CD8-positive, alpha-beta memory T cell (primary cell): ENCODE data around the gene SREBF1. TPM values are rescaled to one million over a fixed set of nuclear protein-coding genes. Genes with fewer than 3 reads are reported as not detected.

Experiments
- CTCF ChIA-PET: fragments of 350-600 bp; sonication (Branson Sonifier 250); formaldehyde crosslinking; loops from one replicate; lab custom pipeline; 2021; ENCODE audit warnings: antibody characterized with exemption; lab: Charles Lee
- POLR2A ChIA-PET: fragments of 350-600 bp; sonication (Branson Sonifier 250); formaldehyde crosslinking; loops from one replicate; lab custom pipeline; 2021; ENCODE audit warnings: antibody characterized with exemption; lab: Charles Lee
- DNase-seq, 5 donors: peaks; one replicate each; pipeline versions ENCODE4 v3.0.0 to v3.0.0-alpha.2; 2020 to 2022; ENCODE audit warnings: mixed read lengths in 1 of 5
- H3K27ac ChIP-seq: one replicate; pipeline ENCODE4 v1.7.0; 2013; ENCODE audit warnings: low read depth, mild to moderate bottlenecking, low read length, moderate library complexity
- H3K27me3 ChIP-seq: 2 replicates; pipeline ENCODE4 v1.7.0; 2013; ENCODE audit warnings: low read length, mild to moderate bottlenecking; ENCODE audit not compliant: insufficient read depth, poor library complexity, severe bottlenecking
- H3K36me3 ChIP-seq: 2 replicates; pipeline ENCODE4 v1.7.0; 2013; ENCODE audit warnings: mild to moderate bottlenecking, low read length, moderate library complexity; ENCODE audit not compliant: insufficient read depth
- H3K4me1 ChIP-seq: 2 replicates; pipeline ENCODE4 v1.7.0; 2013; ENCODE audit warnings: mild to moderate bottlenecking, low read length, moderate library complexity; ENCODE audit not compliant: insufficient read depth
- H3K4me3 ChIP-seq: 2 replicates; pipeline ENCODE4 v1.7.0; 2013; ENCODE audit warnings: mild to moderate bottlenecking, low read length
- H3K9me3 ChIP-seq: 2 replicates; pipeline ENCODE4 v1.7.0; 2013; ENCODE audit warnings: mild to moderate bottlenecking, low read length
- H3K27ac Mint-ChIP-seq, 8 donors: one replicate each; pipeline ENCODE4 v1.8.0; 2020 to 2021; ENCODE audit warnings: mixed read lengths in 8 of 8, mild to moderate bottlenecking in 6 of 8, inconsistent platforms in 3 of 8, moderate library complexity in 3 of 8
- H3K27me3 Mint-ChIP-seq, 2 donors: one replicate each; pipeline ENCODE4 v1.8.0; 2020 to 2021; ENCODE audit warnings: mixed read lengths in 2 of 2, mild to moderate bottlenecking in 1 of 2, moderate library complexity in 1 of 2
- H3K36me3 Mint-ChIP-seq, 3 donors: one replicate each; pipeline ENCODE4 v1.8.0; 2020 to 2021; ENCODE audit warnings: mixed read lengths in 3 of 3, inconsistent platforms in 1 of 3, mild to moderate bottlenecking in 1 of 3
- H3K4me1 Mint-ChIP-seq, 3 donors: one replicate each; pipeline ENCODE4 v1.8.0; 2020 to 2021; ENCODE audit warnings: mixed read lengths in 3 of 3, inconsistent platforms in 1 of 3, mild to moderate bottlenecking in 1 of 3
- H3K4me3 Mint-ChIP-seq, 7 donors: one replicate each; pipeline ENCODE4 v1.8.0; 2020 to 2021; ENCODE audit warnings: mixed read lengths in 7 of 7, mild to moderate bottlenecking in 6 of 7, moderate library complexity in 4 of 7, inconsistent platforms in 2 of 7
- H3K9me3 Mint-ChIP-seq, 5 donors: one replicate each; pipeline ENCODE4 v1.8.0; 2020 to 2022; ENCODE audit warnings: mixed read lengths in 5 of 5, mild to moderate bottlenecking in 3 of 5, moderate library complexity in 2 of 5, inconsistent platforms in 1 of 5
- polyA plus RNA-seq: library from polyadenylated mRNA; unstranded; fragments of 300-500 nt; fragmentation: Illumina TruSeq; gene quantifications from one replicate; pipeline ENCODE4 v1.2.3, GENCODE V29; 2021
- total RNA-seq, 2 experiments: library from RNA; stranded (reverse); gene quantifications; one replicate each; pipeline ENCODE4 v1.2.3, GENCODE V29; 2021

SREBF1 gene
- total and polyA plus RNA-seq, 3 experiments from 2014 or later, result 16.4 to 29.6 (median 27.2) TPM

DNA sequence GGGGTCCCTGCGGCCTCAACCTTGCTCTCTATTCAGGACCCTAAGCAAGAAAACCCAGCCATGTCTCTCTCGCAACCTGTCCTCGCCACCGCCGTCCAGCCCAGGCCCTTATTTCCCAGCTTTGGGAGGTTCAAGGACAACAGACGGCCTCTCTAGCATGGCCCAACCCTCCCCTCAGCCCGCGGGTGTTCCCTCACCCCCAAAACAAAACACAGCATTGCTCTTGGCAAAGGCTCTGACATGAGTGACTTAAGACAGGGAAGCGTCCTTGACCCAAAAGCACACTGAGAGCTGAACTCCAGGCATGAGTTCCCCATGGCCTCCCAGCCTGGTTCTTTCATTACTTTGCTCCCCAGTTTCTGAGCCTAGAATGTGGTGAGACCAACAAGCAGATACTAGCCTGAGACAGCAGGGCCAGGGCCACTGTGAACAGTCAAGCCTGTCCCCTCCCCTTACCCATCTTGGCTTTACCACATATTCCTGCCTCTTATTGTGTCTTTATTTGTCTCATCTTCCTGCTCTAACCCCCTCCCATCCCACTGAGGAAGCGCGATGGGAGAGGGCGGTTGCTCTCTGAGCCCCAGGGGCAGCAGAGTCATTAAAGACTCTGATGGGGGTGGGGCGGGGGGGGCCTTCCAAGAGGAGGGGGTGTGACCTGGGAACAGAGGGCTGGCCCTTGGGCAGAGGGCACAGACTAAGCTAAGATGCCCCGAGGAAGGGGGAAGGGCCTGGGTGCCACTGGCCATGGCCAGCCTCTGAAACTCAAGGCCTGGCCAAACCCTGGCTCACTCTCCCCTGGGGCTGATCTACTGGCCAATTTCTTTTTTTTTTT is 11.8 kb downstream of the SREBF1 start:
- Mint-ChIP-seq H3K27me3 (peaks cover 0 to 3% of the 10 kb centered on the region in 2 donors), H3K9me3 (no peaks in the 10 kb centered on the region), H3K4me1 (peaks cover 48 to 87% (median 64%) of the 10 kb centered on the region in 3 donors), H3K4me3 (peak overlapping the region in 6 of 7 donors; percentile 58 to 89 (median 78)), H3K36me3 (peaks cover 0 to 12% (median 0%) of the 10 kb centered on the region in 3 donors), H3K27ac (peak overlapping the region; percentile 79 to 98 (median 98))
- Histone ChIP-seq H3K27me3 (no peaks in the 10 kb centered on the region), H3K36me3 (no peaks in the 10 kb centered on the region), H3K27ac (peak overlapping the region; percentile 91), H3K9me3 (no peaks in the 10 kb centered on the region), H3K4me3 (no peak overlapping the region), H3K4me1 (peaks cover 78% of the 10 kb centered on the region)
- ChIA-PET CTCF (interaction anchor here (0.9 to 5.6 kb wide), 4 partner anchors 11 to 35 kb away, joined by 3 to 27 read pairs (median 6); no protein-coding TSS in a partner anchor), POLR2A (interaction anchor here (0.6 to 1.7 kb wide), 3 partner anchors 11 to 16 kb away, joined by 3 to 7 read pairs (median 6); partner anchors contain the start of gene SREBF1)
- DNase-seq, result peak in 1 of 5 donors; percentile 27

GRCh38 chr17:17824119-17824782 is 12.5 kb downstream of the SREBF1 start:
- Mint-ChIP-seq H3K36me3 (peaks cover 0 to 19% (median 2%) of the 10 kb centered on the region in 3 donors), H3K27me3 (peaks cover 0 to 3% of the 10 kb centered on the region in 2 donors), H3K27ac (peak overlapping the region; percentile 79 to 98 (median 98)), H3K9me3 (no peaks in the 10 kb centered on the region), H3K4me1 (peaks cover 49 to 87% (median 67%) of the 10 kb centered on the region in 3 donors), H3K4me3 (peak overlapping the region; percentile 73 to 89 (median 84))
- Histone ChIP-seq H3K36me3 (peaks cover 2% of the 10 kb centered on the region), H3K27me3 (no peaks in the 10 kb centered on the region), H3K4me3 (peak overlapping the region; percentile 71), H3K4me1 (peaks cover 86% of the 10 kb centered on the region), H3K27ac (peak overlapping the region; percentile 91), H3K9me3 (no peaks in the 10 kb centered on the region)
- DNase-seq, result peak in 3 of 5 donors; percentile 15 to 64 (median 32)
- CTCF ChIA-PET, result interaction anchor here (5.6 kb wide), 1 partner anchor 12 kb away, joined by 27 read pairs; no protein-coding TSS in a partner anchor
- POLR2A ChIA-PET, result interaction anchor here (1.7 kb wide), 1 partner anchor 12 kb away, joined by 6 read pairs; the partner anchor contains the start of gene SREBF1

- Histone ChIP-seq H3K27me3 (no peaks in the 10 kb centered on the region), H3K4me3 (peak overlapping the region; percentile 75), H3K4me1 (peaks cover 91% of the 10 kb centered on the region), H3K36me3 (peaks cover 7% of the 10 kb centered on the region), H3K9me3 (no peaks in the 10 kb centered on the region), H3K27ac (peak overlapping the region; percentile 91)
- no peaks in the 10 kb centered on the region for H3K9me3 Mint-ChIP-seq
- DNase-seq, result peak; percentile 73 to 85 (median 81)
- H3K4me1 Mint-ChIP-seq, result peaks cover 47 to 91% (median 72%) of the 10 kb centered on the region in 3 donors
- ChIA-PET CTCF (interaction anchor here (5.6 kb wide), 1 partner anchor 12 kb away, joined by 27 read pairs; no protein-coding TSS in a partner anchor), POLR2A (interaction anchor here (1.7 kb wide), 1 partner anchor 12 kb away, joined by 6 read pairs; the partner anchor contains the start of gene SREBF1)
- peaks cover 0 to 3% of the 10 kb centered on the region in 2 donors for H3K27me3 Mint-ChIP-seq
- peak overlapping the region; percentile 73 to 89 (median 84) for H3K4me3 Mint-ChIP-seq
- peak overlapping the region; percentile 79 to 98 (median 98) for H3K27ac Mint-ChIP-seq
- peaks cover 4 to 25% (median 5%) of the 10 kb centered on the region in 3 donors for H3K36me3 Mint-ChIP-seq
Observed at GRCh38 chr17:17823433-17824118, 13.2 kb downstream of the SREBF1 start.

DNA sequence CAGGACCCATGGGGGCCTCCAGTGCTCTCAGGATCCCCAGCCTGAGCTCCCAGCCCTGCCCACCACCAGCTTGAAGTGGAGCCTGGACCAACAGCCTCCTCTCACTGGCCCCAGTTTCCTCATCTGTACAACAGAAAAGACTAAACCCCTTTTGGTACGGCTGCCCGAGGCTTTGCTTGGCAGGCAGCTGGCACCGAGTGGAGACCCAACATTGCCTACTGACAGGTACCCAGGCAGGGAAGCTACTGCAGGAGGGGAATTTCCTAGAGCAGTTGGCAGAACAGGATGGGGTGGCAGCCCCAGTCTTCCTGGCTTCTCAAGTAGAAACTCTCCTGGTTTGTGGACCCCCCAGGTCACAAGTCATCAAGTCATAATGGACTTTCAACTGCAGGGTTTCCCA is 14.2 kb downstream of the SREBF1 start:
- no peaks in the 10 kb centered on the region for H3K9me3 ChIP-seq
- ChIA-PET POLR2A (interaction anchor here (0.8 to 0.9 kb wide), 2 partner anchors 15 to 19 kb away, joined by 3 read pairs; no protein-coding TSS in a partner anchor), CTCF (interaction anchor here (1.0 to 5.6 kb wide), 5 partner anchors 11 to 38 kb away, joined by 3 to 27 read pairs (median 6); no protein-coding TSS in a partner anchor)
- peak overlapping the region; percentile 45 for H3K27ac ChIP-seq
- H3K27ac Mint-ChIP-seq, result peak overlapping the region in 6 of 8 donors; percentile 24 to 81 (median 42)
- H3K36me3 ChIP-seq, result peaks cover 13% of the 10 kb centered on the region
- DNase-seq, result no peak
- H3K4me3 Mint-ChIP-seq, result peak overlapping the region in 6 of 7 donors; percentile 31 to 82 (median 62)
- no peaks in the 10 kb centered on the region for H3K27me3 ChIP-seq
- H3K4me1 ChIP-seq, result peaks cover 84% of the 10 kb centered on the region
- H3K27me3 Mint-ChIP-seq, result peaks cover 0 to 2% of the 10 kb centered on the region in 2 donors
- H3K4me3 ChIP-seq, result peak overlapping the region; percentile 75
- H3K9me3 Mint-ChIP-seq, result no peaks in the 10 kb centered on the region
- peaks cover 5 to 27% (median 7%) of the 10 kb centered on the region in 3 donors for H3K36me3 Mint-ChIP-seq
- H3K4me1 Mint-ChIP-seq, result peaks cover 43 to 86% (median 68%) of the 10 kb centered on the region in 3 donors

DNA sequence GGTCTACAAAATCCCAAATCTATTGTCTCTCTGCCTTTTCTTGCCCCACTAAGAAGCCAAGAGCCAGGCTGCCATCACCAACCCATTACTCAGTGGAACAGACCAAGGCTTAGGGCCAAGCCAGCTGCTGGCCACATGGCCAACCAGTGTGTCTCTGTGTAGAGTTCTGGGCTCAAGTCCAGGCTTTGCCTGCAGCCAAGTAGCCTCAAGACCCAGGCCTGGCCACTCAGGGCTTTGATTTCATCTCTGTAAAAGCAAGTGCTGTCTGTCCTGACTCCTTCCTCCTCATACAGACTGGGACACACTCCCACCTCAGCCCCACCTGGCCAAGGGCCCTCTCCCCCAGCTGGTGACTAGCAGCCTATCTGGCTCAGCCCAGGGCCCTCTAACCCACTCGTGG is 14.6 kb downstream of the SREBF1 start:
- Histone ChIP-seq H3K27me3 (no peaks in the 10 kb centered on the region), H3K27ac (peak overlapping the region; percentile 45), H3K9me3 (no peaks in the 10 kb centered on the region), H3K4me1 (peaks cover 80% of the 10 kb centered on the region), H3K36me3 (peaks cover 17% of the 10 kb centered on the region), H3K4me3 (no peak overlapping the region)
- CTCF ChIA-PET, result interaction anchor here (1.0 to 5.6 kb wide), 5 partner anchors 10 to 38 kb away, joined by 3 to 27 read pairs (median 6); no protein-coding TSS in a partner anchor
- H3K27me3 Mint-ChIP-seq, result peaks cover 0 to 2% of the 10 kb centered on the region in 2 donors
- H3K27ac Mint-ChIP-seq, result peak overlapping the region in 4 of 8 donors; percentile 2 to 81 (median 36)
- POLR2A ChIA-PET, result interaction anchor here (0.8 to 0.9 kb wide), 2 partner anchors 16 to 19 kb away, joined by 3 read pairs; no protein-coding TSS in a partner anchor
- H3K36me3 Mint-ChIP-seq, result peaks cover 5 to 32% (median 7%) of the 10 kb centered on the region in 3 donors
- no peak for DNase-seq
- H3K4me3 Mint-ChIP-seq, result peak overlapping the region in 2 of 7 donors; percentile 3 to 55
- H3K4me1 Mint-ChIP-seq, result peaks cover 43 to 81% (median 68%) of the 10 kb centered on the region in 3 donors
- H3K9me3 Mint-ChIP-seq, result no peaks in the 10 kb centered on the region

DNA sequence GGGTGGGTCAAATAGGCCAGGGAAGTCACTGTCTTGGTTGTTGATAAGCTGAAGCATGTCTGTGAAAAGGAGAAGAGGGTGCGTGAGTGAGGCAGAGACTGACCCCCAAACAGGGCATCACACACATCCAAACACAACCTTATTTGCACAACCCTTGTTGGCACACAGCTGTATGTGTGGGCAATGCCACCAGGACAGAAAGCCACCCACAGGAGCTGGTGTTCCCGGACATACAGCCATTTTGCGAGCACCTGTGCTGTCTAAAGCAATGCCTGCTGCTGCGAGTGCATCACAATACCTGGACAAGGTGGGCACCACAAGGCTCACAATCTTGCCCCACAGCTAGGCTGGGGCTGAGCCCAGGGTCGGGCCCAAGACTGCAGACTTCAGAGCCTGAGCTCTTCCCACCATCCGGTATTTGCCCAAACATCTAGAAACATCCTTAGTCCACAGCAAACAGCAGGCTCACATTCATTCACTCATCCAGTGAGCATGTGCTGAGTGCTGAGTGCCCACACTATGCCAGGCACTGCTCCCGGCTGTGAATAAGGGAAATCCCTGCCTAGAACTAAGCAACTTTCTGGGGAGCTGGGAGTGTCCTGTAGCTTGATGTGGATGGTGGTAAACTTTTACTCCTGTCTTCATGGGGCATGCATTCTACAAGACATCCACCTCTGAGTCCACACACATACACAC is 16.2 kb downstream of the SREBF1 start:
- H3K4me1 ChIP-seq, result peaks cover 64% of the 10 kb centered on the region
- Mint-ChIP-seq H3K36me3 (peaks cover 5 to 41% (median 7%) of the 10 kb centered on the region in 3 donors), H3K9me3 (no peaks in the 10 kb centered on the region), H3K4me3 (peak overlapping the region in 1 of 7 donors; percentile 3), H3K4me1 (peaks cover 29 to 66% (median 53%) of the 10 kb centered on the region in 3 donors), H3K27me3 (peaks cover 0 to 2% of the 10 kb centered on the region in 2 donors), H3K27ac (peak overlapping the region in 5 of 8 donors; percentile 26 to 97 (median 73))
- H3K27me3 ChIP-seq, result no peaks in the 10 kb centered on the region
- no peak overlapping the region for H3K4me3 ChIP-seq
- POLR2A ChIA-PET, result interaction anchor here (0.7 to 1.1 kb wide), 2 partner anchors 16 to 18 kb away, joined by 3 to 6 read pairs; no protein-coding TSS in a partner anchor
- CTCF ChIA-PET, result interaction anchor here (1.2 to 5.6 kb wide), 6 partner anchors 9 to 40 kb away, joined by 3 to 27 read pairs (median 5); no protein-coding TSS in a partner anchor
- peaks cover 20% of the 10 kb centered on the region for H3K36me3 ChIP-seq
- H3K27ac ChIP-seq, result no peak overlapping the region
- DNase-seq, result no peak
- no peaks in the 10 kb centered on the region for H3K9me3 ChIP-seq
